ENCODE results near the gene RFX4.
"Not testable (repeated sequence)": the region's sequence is repeated elsewhere in the genome, so short reads cannot be mapped to it uniquely, and the experiment has no call there.

Gene RFX4

DNA sequence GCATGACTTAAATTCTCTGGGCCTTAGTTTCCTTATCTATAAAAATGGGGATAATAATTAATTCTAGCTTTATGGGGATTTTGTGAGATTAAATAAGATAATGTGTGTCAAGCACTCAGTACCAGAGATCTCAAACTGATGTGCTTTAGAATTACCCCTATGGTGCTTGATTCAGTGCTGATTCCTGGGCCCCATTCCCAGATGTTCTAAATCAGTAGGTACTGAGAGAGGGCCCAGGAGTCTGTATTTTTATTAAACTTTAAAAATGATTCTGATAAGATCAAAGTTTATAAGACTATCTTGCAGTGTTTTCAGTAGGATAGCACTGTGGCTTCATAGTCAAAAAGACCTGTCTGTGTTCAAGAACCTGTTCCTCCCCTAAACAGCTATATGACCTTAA lies 102.6 kb downstream of the RFX4 start:
- no peak for DNase-seq

DNA sequence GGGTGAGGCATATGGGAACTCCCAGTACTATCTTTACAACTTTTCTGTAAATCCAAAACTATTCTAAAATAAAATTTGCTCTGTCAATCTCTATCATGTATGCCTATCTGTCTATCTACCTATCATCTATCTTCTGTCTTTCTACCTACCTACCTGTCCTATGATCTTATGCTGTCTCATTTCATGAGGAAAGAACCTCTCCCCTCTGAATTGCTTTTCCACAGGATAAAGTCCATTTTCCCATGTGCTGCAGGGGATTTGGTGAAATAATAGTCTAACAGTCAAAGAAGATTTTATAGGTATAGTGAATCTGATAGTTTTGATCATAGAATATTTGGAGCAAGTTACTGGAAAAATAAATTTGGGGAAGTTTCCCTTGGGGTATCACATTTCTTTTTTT lies 104.9 kb downstream of the RFX4 start:
- no peak for DNase-seq

DNA sequence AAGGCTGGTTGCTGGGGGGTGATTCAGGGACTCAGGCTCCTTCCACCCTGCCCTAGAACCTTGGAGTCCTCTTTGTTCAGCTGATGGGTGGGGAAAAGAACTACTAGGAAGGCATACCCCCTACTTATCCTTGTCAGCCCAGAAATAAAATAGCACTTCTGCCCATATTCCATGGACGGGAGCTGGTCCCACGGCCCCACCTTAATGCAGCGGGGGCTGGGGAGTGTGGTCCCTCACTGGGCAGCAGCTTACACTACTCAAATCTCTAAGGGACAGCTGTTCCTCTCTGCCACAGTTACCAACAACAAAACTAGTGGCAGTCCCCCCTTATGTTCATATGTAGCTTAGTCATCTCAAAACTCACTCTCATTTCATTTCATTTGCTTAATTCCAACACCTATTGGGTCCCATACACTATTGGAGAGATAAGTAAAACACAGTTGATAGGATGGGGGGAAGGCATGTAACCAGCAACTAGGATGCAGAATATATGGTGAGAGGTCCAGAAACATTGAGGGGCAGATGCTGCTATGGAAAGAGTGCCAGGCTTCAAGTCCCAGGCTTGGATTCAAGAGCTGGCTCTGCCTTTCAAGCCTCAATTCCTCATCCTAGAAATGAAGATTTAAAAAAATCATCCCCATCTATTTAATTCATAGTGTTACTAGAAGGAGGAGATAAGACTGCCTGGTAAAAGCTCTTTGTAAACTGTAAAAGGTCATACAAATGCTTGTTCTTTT lies 107.9 kb downstream of the RFX4 start:
- DNase-seq = no peak

DNA sequence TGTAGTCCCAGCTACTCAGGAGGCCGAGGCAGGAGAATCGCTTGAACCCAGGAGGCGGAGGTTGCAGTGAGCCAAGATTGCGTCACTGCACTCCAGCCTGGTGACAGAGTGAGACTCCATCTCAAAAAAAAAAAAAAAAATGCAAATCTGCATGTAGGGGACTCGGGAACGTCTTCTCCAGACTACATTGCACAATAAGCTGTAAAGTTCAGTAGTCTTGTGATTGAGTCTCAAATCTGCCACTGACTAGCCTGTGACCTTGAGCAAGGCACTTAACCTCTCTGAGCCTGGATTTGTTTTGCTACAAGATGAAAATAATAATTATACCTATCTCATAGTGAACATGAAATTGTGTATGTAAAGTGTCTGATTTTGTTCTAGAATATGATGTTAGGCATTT lies 109.2 kb downstream of the RFX4 start:
- not testable (repeated sequence) for DNase-seq

DNA sequence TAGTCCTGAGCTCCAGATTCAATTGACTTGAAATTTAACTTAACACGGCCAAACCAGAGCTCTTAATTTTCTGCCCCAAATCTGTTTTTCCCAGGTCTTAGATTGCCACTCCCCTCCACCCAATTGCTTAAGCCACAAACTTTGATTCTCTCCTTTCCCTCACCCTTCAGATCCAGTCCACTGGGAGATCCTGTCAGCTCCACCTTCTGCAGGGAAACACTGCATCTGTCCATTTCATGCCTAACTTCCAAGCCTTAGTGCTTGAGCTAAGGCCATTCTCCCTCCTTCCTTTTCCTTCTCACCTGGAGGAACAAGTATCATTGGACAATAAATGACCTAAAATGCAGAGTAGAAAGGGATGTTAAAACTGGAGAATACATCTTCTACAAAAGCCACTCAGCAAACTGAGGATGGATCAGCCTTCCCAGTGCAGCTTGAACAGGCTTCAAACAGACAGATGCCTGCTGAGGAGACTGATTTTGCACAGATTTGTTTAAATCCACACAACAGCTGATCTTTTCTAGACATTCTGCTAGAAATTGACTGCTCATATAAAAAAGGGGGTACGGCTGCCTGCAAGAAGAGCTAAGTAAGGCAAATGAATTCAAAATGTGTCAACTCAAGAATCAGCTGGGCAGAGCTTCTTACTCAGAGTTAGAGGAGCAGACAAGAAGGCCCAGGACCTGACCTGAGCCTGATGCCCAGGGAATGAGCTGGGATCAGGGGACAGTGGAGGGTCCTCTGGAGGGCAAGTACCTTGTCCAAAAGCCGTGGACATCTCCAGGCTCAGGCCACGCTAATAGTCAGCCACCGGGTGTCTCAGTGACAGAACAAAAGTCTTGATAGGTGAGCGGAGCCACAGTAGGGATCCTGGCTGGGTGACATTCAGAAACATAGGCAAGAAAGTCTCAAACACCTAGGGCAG lies 110.4 kb downstream of the RFX4 start:
- no peak for DNase-seq

DNA sequence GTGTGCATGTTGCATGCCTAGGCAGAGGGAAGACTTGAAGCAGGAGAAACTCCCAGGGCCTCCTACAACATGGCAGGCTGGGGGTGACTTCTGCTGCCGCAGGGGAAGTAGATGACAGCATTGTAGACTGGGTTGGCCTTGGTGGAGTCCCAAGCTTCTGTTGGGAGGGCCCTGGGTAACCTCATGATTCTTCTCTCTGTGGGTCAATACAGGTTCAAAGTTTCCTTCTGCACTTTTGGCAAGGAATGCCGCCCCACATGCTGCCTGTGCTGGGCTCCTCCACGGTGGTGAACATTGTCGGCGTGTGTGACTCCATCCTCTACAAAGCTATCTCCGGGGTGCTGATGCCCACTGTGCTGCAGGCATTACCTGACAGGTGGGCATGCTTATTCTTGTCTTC lies 113.3 kb downstream of the RFX4 start:
- no peak for DNase-seq

DNA sequence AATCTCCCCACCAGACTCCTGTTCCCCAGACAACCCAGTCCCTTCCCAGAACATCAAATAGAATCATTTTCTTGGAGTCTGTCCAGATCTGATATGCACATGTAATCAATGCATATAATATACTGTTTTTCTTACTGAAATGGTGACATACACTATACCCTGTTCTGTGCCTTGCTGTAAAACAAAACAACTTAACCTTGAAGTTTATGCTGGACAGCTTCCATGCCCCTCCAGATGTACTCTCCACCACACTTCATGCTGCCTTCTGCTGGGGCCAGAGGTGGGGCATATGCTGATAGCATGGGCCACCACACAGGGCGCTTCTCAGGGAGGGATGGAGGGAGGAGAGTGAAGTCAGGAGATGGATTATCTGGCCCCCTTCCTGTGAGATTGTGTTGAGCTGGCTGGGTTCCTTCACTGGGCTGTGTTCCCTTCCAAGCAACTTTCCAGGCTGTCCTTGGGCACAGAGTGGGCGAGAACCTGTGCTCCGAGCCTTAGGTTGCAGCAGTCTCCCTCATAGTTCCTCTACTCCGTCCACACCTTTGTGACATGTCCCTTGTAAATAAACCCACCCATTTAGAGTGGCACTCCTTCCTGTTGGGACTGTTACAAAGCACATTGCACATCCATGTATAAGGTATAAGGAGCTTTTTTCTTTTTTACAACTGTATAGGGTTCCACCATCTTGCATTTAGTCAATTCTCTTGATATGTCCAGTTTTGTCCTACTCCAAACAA lies 114.0 kb downstream of the RFX4 start:
- DNase-seq = no peak

DNA sequence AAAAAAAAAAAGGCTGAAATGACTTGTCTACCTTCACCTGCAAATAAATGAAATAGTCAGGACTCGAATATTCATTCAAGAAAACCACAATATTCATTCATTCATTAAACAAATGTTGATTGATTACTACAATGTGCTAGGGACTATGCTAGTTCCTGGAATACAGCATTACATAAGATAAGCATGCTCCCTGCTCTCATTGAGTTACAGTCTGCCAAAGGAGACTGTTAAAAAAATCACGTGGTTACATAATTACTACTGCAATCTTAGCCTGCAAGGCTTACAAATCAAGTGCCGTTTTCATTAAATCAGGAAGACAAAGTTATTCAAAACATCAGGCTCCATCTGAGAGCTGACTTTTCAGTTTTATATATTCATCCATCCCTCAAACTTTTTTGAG lies 121.3 kb downstream of the RFX4 start:
- no peak for DNase-seq

DNA sequence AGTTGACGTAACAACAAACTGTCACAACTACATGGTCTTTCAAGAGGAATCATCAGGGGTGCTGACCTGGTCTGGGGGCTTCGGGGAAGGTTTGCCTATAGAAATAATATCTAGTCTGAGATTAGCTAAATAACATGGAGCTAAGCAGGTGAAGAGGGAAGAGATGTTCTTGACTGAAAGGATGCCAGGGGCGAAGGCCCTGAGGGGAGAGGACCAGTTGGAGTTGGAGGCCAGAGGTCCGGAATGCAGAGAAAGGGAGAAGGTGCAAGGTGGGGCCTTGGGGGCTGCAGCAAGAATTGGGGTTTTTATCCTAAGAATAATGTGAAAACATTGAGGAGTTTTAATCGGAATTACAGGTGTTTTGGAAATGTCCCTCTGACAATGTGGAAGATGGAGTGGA lies 123.2 kb downstream of the RFX4 start:
- DNase-seq = no peak

DNA sequence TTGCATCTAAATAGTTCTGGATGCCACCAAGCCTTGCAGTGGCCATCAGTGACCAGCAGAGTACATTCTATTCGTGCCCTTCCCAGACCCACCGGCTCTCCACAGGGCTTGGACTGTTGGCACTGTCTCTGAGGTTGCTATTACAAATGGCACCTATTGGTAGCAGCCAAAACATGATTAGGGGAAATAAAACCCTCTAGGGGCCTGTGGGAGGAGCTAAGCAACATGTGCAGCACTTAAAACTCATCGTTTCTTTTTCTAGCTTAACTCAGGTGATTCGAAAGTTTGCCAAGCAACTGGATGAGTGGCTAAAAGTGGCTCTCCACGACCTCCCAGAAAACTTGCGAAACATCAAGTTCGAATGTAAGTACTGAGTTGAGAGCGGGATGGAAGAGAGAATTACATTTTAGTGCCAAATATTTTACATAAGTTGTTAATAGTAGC lies 126.3 kb downstream of the RFX4 start:
- DNase-seq = no peak

DNA sequence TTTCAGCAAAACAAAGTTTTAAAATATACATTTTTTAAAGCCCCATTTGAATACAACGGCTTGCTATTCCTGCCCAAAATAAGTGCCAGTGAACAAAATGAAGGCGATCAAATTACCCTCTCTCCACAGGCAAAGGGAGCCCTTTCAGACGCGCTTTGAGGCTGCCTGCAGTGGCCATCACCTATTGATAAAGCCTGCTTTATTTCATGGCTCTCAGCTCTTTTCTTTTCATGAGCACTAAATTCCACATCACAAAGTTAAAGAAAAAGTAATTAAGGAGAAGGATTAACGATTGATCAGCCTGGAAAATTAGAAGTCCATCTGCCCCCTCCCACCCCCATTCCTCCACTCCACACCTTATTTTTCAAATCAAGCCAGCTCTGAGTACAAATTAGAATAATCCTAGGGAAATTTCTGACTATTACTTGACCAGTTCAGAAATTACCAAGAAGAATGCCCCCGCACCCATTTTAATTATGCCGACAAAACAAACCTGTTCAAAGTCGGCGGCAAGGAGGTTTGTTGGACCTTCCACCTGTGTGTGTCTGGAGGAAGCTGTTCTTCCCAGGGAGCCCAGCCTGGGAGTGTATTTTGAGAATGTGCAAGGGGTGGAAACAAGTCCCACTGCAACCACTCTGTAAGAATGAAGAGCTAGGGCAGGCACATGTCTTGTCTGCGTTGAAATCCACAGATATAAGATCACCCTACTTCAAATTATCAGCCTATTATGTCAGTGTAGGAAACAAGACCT lies 127.5 kb downstream of the RFX4 start:
- no peak for DNase-seq

DNA sequence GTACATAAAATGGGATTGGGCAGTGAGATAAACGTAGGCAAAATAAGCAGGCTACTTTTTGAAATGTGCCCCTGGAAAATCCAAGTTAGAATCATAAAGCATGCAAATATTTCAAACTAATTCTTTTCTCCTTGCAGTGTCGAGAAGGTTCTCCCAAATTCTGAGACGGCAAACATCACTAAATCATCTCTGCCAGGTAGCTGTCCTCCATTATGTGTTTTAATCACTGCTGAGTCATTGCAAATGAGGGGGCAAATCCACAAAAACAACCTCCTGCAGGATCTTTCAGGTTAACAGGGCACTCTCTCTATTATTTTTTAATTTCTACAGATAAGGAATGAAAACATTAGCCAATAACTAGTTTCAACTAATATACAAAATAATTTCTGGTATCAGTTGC lies 128.5 kb downstream of the RFX4 start:
- no peak for DNase-seq

DNA sequence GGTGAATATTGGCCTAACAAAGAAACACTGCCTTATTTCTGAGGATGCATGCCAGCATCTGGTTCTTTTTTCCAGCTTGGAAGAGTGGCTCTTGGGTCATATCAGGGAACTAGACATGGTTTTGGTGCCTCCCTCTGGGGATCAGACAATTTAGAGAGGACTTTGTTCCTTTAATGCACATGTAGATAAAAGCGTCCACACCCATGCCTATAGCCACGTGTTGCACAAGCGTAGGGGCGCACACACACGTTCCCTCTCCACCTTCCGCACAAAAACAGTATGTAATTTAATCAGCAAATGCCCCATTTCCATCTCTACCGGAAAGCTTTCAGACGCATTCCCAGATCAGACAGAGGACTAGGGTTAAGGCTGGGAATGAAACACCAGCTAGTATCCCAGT lies 130.0 kb downstream of the RFX4 start:
- no peak for DNase-seq

DNA sequence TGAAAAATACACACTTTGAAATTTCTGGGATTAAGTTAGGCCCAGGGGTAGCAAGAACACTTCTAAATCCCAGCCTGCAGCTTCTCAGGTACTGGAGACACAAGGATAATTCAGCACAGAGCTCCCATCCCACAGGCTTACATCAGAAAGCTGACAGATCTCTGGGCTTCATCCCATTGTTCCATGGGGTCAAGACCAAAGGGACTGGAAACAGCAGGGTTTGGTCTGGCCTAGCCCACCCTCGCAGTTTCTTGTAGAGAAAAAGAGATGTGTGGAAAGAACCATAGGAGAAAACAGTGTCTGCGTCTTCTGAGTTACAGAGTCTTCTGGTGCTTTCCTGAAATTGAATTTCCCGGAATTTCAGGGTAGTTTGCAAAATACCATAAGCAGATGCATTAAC lies 132.1 kb downstream of the RFX4 start:
- no peak for DNase-seq

DNA sequence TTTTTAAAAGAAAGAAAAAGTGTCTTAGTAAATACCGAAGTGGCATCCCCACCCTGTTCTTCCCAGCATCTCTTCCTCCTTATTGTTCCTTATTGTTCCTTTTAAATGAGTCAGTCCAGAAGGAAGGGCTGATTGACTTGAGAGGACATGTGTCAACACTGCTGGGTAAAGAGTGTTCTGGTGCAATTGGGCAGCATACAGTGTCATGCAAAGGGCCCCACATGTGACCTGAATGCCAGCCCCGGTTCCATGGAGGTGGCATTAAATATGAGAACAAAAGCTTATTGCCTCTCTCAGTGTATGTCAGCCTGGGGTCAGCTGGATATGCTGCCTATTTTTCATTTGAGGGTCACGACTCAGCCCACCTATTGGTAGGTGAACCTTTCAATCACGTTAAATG lies 132.8 kb downstream of the RFX4 start:
- DNase-seq = no peak

DNA sequence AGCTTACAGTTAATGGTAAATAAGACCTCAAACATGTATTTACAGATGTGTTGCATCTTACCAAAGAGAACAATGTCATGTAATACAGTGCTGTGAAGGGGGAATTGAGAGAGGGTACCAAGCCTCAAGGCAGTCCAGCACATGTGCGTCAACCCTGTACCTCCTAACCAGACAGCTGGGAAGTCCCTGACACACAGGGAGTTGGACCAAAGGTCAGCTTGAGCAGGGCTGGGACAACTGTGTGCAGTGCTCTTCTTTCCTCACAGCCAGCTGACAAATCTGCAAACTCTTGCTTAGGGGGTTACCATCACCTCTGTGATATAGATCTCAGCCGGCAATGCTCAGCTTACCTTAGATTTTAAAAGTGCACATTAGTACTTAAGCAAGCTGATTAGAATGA lies 134.9 kb downstream of the RFX4 start:
- no peak for DNase-seq

DNA sequence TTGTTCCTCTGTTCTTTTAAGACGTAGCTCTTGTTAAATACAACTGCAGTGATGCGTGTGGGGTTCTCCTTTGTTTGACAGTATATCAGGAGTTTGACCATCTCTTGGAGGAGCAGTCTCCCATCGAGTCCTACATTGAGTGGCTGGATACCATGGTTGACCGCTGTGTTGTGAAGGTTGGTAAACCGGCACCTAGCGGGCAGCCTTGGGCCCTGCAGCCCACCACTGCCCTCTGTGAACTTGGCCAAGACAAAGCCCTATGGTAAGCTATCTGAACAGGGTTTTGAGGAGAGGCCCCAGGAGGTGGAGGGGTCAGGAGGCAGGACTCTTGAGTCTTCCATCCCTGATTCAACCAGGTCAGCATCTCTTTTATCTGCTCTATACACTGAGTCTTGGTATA lies 137.1 kb downstream of the RFX4 start:
- DNase-seq = no peak

DNA sequence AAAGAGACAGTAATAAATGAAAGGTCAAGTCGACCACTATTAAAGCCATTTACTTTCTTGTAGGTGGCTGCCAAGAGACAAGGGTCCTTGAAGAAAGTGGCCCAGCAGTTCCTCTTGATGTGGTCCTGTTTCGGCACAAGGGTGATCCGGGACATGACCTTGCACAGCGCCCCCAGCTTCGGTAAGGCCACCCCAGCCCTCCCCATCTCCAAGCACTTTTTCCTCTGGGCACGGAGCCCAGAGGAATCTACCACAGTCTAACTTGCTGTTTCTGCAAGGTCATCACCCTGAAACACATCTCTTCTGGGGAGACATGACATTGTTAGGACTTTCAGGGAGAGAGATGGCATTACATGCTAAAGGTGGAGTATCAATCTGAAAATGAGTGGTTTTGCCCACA lies 137.9 kb downstream of the RFX4 start:
- DNase-seq = no peak

DNA sequence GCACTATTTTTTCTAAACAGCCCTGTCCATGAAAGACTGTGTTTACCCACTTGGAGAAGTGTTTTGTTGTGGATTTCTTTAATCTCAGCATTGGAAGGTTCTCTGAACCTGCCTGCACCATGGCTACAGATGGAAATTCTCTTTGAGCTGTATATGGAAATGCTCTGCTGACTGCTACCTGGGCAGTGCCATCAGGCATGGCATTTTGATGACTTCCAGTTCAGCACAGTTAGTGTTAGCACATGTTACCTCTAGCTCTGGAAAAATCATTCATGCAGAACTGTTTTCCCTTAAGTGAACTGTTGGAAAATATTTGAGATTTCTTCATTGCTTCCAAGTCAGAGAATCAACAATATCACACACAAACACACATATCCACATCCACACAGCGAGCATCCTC lies 139.1 kb downstream of the RFX4 start:
- DNase-seq = no peak

DNA sequence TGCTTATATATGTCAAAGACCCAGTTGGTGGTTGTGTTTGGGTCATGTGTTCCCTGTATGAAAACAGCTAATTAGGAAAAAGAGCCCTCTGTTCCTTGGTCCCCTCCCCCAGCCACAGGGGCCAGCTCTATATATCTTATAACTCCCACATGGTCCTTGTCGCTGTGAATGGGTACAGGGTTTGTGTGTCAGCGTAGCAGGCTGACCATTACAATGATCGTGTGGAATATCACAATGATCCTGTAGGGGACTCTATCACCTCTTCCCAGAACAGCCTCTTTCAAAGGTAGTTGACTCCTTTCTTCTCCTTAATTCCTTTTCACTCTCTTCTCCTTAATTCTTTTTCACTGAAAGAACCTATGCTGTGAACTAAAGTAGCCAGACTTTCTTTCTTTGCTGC lies 140.0 kb downstream of the RFX4 start:
- DNase-seq = no peak

DNA sequence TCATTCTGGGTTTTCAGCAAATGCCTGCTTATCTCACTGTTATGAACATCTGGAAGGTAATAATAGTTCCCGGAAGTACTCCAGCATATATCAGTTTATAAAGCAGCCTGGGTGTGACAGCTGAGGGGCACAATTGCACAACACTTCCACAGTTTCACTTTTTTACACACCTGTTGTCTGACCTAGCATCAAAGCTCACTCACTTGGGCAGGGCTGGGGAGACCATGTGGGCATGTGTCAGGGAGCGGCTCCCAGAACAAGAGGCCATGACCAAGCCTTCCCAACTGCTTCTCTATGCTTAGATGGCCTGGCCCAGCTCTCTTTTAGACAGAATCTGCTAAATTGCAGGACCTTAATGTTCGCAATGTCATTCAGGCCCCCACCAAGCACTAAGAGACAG lies 140.6 kb downstream of the RFX4 start:
- no peak for DNase-seq

DNA sequence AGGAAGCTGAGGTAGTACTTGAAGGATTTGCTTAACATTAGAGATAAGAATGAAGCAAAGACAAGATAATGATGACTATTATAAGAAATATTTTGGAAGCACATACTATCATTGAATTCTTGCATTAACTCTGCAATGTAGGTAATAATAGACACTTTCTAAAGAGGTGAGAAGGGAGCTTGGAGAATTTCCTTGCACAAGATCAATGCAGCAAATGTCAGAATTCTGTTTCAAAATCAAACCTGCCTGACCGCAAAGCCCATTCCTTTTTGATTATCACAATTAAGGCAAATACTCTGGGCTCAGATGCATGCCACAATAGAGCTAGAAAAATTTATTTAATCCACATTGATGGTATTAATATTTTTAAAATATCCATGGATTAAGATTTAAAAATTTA lies 141.3 kb downstream of the RFX4 start:
- no peak for DNase-seq
